RWPE1 (cell line): ENCODE measurements around the gene SLC28A3.

Experiments
- CTCF ChIA-PET: fragments of 350-600 bp; sonication (Branson Sonifier 250); formaldehyde crosslinking; extraction: SDS; loops from one replicate; lab custom pipeline; 2021; lab: Yijun Ruan, JAX
- POLR2A ChIA-PET: fragments of 400-600 bp; formaldehyde crosslinking; extraction: SDS; loops from one replicate; lab custom pipeline; 2020; ENCODE audit warnings: antibody characterized with exemption; ENCODE audit not compliant: low non-redundant PET; lab: Yijun Ruan, JAX
- DNase-seq: peaks from one replicate; pipeline ENCODE4 v3.0.0; 2012; ENCODE audit warnings: low spot score
- H3K27ac ChIP-seq: fragments of 450-650 bp; 2 replicates; pipeline ENCODE4 v1.5.1; 2017
- CTCF ChIP-seq: fragments of 450-650 bp; conservative IDR thresholded peaks from 2 replicates; pipeline ENCODE4 v1.5.1; 2017; ENCODE audit warnings: low read depth, mild to moderate bottlenecking

SLC28A3 gene

GRCh38 chr9:84271531-84271900 is 69.0 kb downstream of the SLC28A3 start:
- DNase-seq: no peak
- no peak for TF ChIP-seq CTCF
- ChIA-PET POLR2A (no interaction called here), CTCF (no interaction called here)
- H3K27ac ChIP-seq: no peak overlapping the region

GRCh38 chr9:84270847-84271530 is 69.6 kb downstream of the SLC28A3 start:
- ChIA-PET POLR2A (no interaction called here), CTCF (interaction anchor here (2.0 kb wide), 1 partner anchor 10 kb away, joined by 10 read pairs; no protein-coding TSS in a partner anchor)
- no peak overlapping the region for H3K27ac ChIP-seq
- DNase-seq: no peak
- no peak for TF ChIP-seq CTCF

GRCh38 chr9:84266087-84266561 is 74.4 kb downstream of the SLC28A3 start:
- TF ChIP-seq CTCF: no peak
- DNase-seq: no peak
- CTCF ChIA-PET: interaction anchor here (0.6 to 1.0 kb wide), 5 partner anchors 16 to 714 kb away, joined by 3 to 5 read pairs (median 3); no protein-coding TSS in a partner anchor
- H3K27ac ChIP-seq: no peak overlapping the region
- POLR2A ChIA-PET: no interaction called here

- no peak overlapping the region for H3K27ac ChIP-seq
- TF ChIP-seq CTCF: no peak
- ChIA-PET CTCF (interaction anchor here (0.6 to 0.9 kb wide), 4 partner anchors 26 to 78 kb away, joined by 3 to 13 read pairs (median 5); no protein-coding TSS in a partner anchor), POLR2A (no interaction called here)
- DNase-seq: no peak
Measured at GRCh38 chr9:84264307-84265029, 76.1 kb downstream of the SLC28A3 start.

GRCh38 chr9:84261070-84261746 is 79.3 kb downstream of the SLC28A3 start:
- peak; percentile 92 for TF ChIP-seq CTCF
- POLR2A ChIA-PET: no interaction called here
- H3K27ac ChIP-seq: peak overlapping the region; percentile 32; the same call in 1 of the 2 replicates
- CTCF ChIA-PET: interaction anchor here (0.5 to 1.8 kb wide), 52 partner anchors 9 to 1247 kb away, joined by 3 to 21 read pairs (median 4); partner anchors contain the start of genes HNRNPK, KIF27 and RMI1
- peak; percentile 87 for DNase-seq

- ChIA-PET POLR2A (no interaction called here), CTCF (no interaction called here)
- DNase-seq: no peak
- no peak for TF ChIP-seq CTCF
- H3K27ac ChIP-seq: no peak overlapping the region
Measured at GRCh38 chr9:84258371-84258770, 82.2 kb downstream of the SLC28A3 start.
